Trophoblast cell (in vitro differentiated cells and primary cell): ENCODE data around the gene ZNF879.

Source experiments
- DNase-seq, 2 donors: peaks; one replicate each; pipeline ENCODE4 v3.0.0-alpha.2; 2016
- H2AFZ ChIP-seq: 2 replicates; pipeline ENCODE4 v1.6.1; 2013; ENCODE audit warnings: low read length, moderate library complexity, mild to moderate bottlenecking; ENCODE audit not compliant: insufficient read depth, poor library complexity
- H2AK5ac ChIP-seq: 2 replicates; pipeline ENCODE4 v1.6.1; 2013; ENCODE audit warnings: mild to moderate bottlenecking, low read length
- H2BK120ac ChIP-seq: 2 replicates; pipeline ENCODE4 v1.6.1; 2013; ENCODE audit warnings: low read length, mild to moderate bottlenecking, moderate library complexity; ENCODE audit not compliant: insufficient read depth, poor library complexity
- H2BK12ac ChIP-seq: 2 replicates; pipeline ENCODE4 v1.6.1; 2013; ENCODE audit warnings: mild to moderate bottlenecking, low read length, moderate library complexity
- H2BK5ac ChIP-seq: 2 replicates; pipeline ENCODE4 v1.6.1; 2013; ENCODE audit warnings: low read length, low read depth, moderate library complexity, mild to moderate bottlenecking; ENCODE audit not compliant: poor library complexity
- H3K14ac ChIP-seq: 2 replicates; pipeline ENCODE4 v1.6.1; 2013; ENCODE audit warnings: mild to moderate bottlenecking, low read length
- H3K18ac ChIP-seq: 2 replicates; pipeline ENCODE4 v1.6.1; 2013; ENCODE audit warnings: mild to moderate bottlenecking, low read length
- H3K23ac ChIP-seq: 2 replicates; pipeline ENCODE4 v1.6.1; 2013; ENCODE audit warnings: low read length
- H3K27ac ChIP-seq: 2 replicates; pipeline ENCODE4 v1.5.1; 2013; ENCODE audit warnings: low read depth, mild to moderate bottlenecking, inconsistent platforms, low read length, moderate library complexity
- H3K27me3 ChIP-seq: 2 replicates; pipeline ENCODE4 v1.6.1; 2013; ENCODE audit warnings: inconsistent platforms, mild to moderate bottlenecking, low read length, moderate library complexity; ENCODE audit not compliant: insufficient read depth
- H3K36me3 ChIP-seq, 2 experiments: 1 replicate in 1 of 2; 2 replicates in 1 of 2; pipeline ENCODE4 v1.6.1; 2013; ENCODE audit warnings: low read length in 2 of 2, mild to moderate bottlenecking in 2 of 2, moderate library complexity in 1 of 2; ENCODE audit not compliant: insufficient read depth in 2 of 2, control insufficient read depth in 1 of 2
- H3K4ac ChIP-seq: 2 replicates; pipeline ENCODE4 v1.6.1; 2013; ENCODE audit warnings: low read depth, mild to moderate bottlenecking, low read length, moderate library complexity
- H3K4me1 ChIP-seq, 2 experiments: 1 replicate in 1 of 2; 2 replicates in 1 of 2; pipeline ENCODE4 v1.6.1; 2013; ENCODE audit warnings: low read length in 2 of 2, mild to moderate bottlenecking in 2 of 2, moderate library complexity in 1 of 2; ENCODE audit not compliant: insufficient read depth in 2 of 2, control insufficient read depth in 1 of 2
- H3K4me2 ChIP-seq: 2 replicates; pipeline ENCODE4 v1.6.1; 2013; ENCODE audit warnings: inconsistent platforms, mild to moderate bottlenecking, low read length, moderate library complexity
- H3K4me3 ChIP-seq: 2 replicates; pipeline ENCODE4 v1.5.1; 2013; ENCODE audit warnings: mild to moderate bottlenecking, low read depth, low read length, inconsistent platforms
- H3K79me1 ChIP-seq: one replicate; pipeline ENCODE4 v1.6.1; 2013; ENCODE audit warnings: low read length
- H3K79me2 ChIP-seq: 2 replicates; pipeline ENCODE4 v1.6.1; 2013; ENCODE audit warnings: low read length, mild to moderate bottlenecking; ENCODE audit not compliant: control insufficient read depth, insufficient read depth, poor library complexity
- H3K9ac ChIP-seq: 2 replicates; pipeline ENCODE4 v1.6.1; 2013; ENCODE audit warnings: mild to moderate bottlenecking, low read length
- H3K9me3 ChIP-seq: 2 replicates; pipeline ENCODE4 v1.6.1; 2013; ENCODE audit warnings: low read depth, mild to moderate bottlenecking, control low read depth, inconsistent platforms, low read length; ENCODE audit not compliant: insufficient read depth
- H4K12ac ChIP-seq: 2 replicates; pipeline ENCODE4 v1.6.1; 2013; ENCODE audit warnings: low read depth, mild to moderate bottlenecking, low read length, moderate library complexity
- H4K8ac ChIP-seq: 2 replicates; pipeline ENCODE4 v1.6.1; 2013; ENCODE audit warnings: low read depth, mild to moderate bottlenecking, low read length, moderate library complexity
- H4K91ac ChIP-seq: one replicate; pipeline ENCODE4 v1.6.1; 2013; ENCODE audit warnings: low read depth, mild to moderate bottlenecking, low read length, moderate library complexity
- WGBS: extraction: QIAGEN DNeasy Blood & Tissue Kit; methylation state at CpG from one replicate; pipeline ENCODE4 v1.1.7; 2013; ENCODE audit warnings: missing lambda C conversion rate; ENCODE audit not compliant: insufficient read length, insufficient coverage; ENCODE audit errors: extremely low coverage; 5-methylcytosine and 5-hydroxymethylcytosine counted together

ZNF879 gene

DNA sequence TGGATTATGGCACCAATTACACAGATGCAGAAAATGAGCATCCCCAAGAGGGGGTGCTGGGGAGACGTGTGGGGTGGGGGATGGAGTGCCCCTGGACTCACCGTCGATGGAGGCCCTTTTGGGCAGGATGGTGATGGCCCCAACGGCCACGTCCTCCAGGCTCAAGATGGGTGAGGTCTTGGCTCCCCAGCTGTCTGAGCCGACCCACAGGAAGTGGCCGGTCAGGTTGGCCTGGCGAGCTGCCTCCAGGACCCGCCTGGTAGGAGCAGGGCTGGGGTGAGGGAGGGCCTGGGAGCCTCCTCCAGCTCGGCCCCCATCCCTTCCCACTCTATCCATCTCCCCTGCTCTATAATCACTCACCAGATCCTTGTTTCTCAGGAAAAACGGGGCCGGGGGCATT is 33.1 kb upstream of the ZNF879 start:
- Histone ChIP-seq H2AK5ac (no peak overlapping the region), H3K18ac (no peak overlapping the region), H3K9ac (no peak overlapping the region), H3K4me1 (peaks cover 4% of the 10 kb centered on the region in 2 experiments), H3K9me3 (peaks cover 65% of the 10 kb centered on the region), H3K27me3 (peaks cover 20% of the 10 kb centered on the region), H4K91ac (no peak overlapping the region), H4K12ac (no peak overlapping the region), H2BK5ac (no peak overlapping the region), H3K4me2 (no peak overlapping the region), H3K79me2 (no peaks in the 10 kb centered on the region), H4K8ac (no peak overlapping the region), H2BK120ac (no peak overlapping the region), H3K23ac (no peak overlapping the region), H3K4me3 (no peak overlapping the region), H2BK12ac (no peak overlapping the region), H3K27ac (no peak overlapping the region), H2AFZ (no peak overlapping the region), H3K79me1 (no peaks in the 10 kb centered on the region), H3K36me3 (no peaks in the 10 kb centered on the region), H3K4ac (no peak overlapping the region), H3K14ac (no peak overlapping the region)
- no CpG with 5 or more reads among the region's 12 CpGs for WGBS
- no peak for DNase-seq

- no peak overlapping the region for H3K9ac ChIP-seq
- H2BK5ac ChIP-seq, result no peak overlapping the region
- H3K27ac ChIP-seq, result no peak overlapping the region
- no peak overlapping the region for H2AFZ ChIP-seq
- no peak overlapping the region for H3K18ac ChIP-seq
- H3K4me1 ChIP-seq, result peaks cover 4% of the 10 kb centered on the region in 2 experiments
- no peaks in the 10 kb centered on the region for H3K79me2 ChIP-seq
- H3K4me2 ChIP-seq, result no peak overlapping the region
- no peak overlapping the region for H3K14ac ChIP-seq
- peaks cover 26% of the 10 kb centered on the region for H3K27me3 ChIP-seq
- peaks cover 58% of the 10 kb centered on the region for H3K9me3 ChIP-seq
- H3K36me3 ChIP-seq, result no peaks in the 10 kb centered on the region
- no peak overlapping the region for H3K23ac ChIP-seq
- no peak overlapping the region for H3K4me3 ChIP-seq
- DNase-seq, result no peak
- no CpG with 5 or more reads among the region's 28 CpGs for whole genome bisulfite sequencing
- no peak overlapping the region for H4K8ac ChIP-seq
- no peak overlapping the region for H4K91ac ChIP-seq
- H2AK5ac ChIP-seq, result no peak overlapping the region
- no peak overlapping the region for H2BK120ac ChIP-seq
- H4K12ac ChIP-seq, result no peak overlapping the region
- no peaks in the 10 kb centered on the region for H3K79me1 ChIP-seq
- no peak overlapping the region for H3K4ac ChIP-seq
- no peak overlapping the region for H2BK12ac ChIP-seq
These were observed 32.1 kb upstream of the ZNF879 start for GRCh38 chr5:178991190-178992145.

GRCh38 chr5:178992291-178992895 is 31.2 kb upstream of the ZNF879 start:
- Histone ChIP-seq H3K27me3 (peaks cover 26% of the 10 kb centered on the region), H3K9ac (no peak overlapping the region), H3K79me2 (no peaks in the 10 kb centered on the region), H2AFZ (no peak overlapping the region), H3K4me1 (peaks cover 4% of the 10 kb centered on the region in 2 experiments), H3K36me3 (no peaks in the 10 kb centered on the region), H3K23ac (no peak overlapping the region), H2BK12ac (no peak overlapping the region), H3K14ac (no peak overlapping the region), H3K79me1 (no peaks in the 10 kb centered on the region), H2BK5ac (no peak overlapping the region), H4K8ac (no peak overlapping the region), H4K91ac (no peak overlapping the region), H3K4me3 (no peak overlapping the region), H2AK5ac (no peak overlapping the region), H3K18ac (no peak overlapping the region), H3K4ac (no peak overlapping the region), H4K12ac (no peak overlapping the region), H3K9me3 (peaks cover 53% of the 10 kb centered on the region), H3K4me2 (no peak overlapping the region), H2BK120ac (no peak overlapping the region), H3K27ac (no peak overlapping the region)
- DNase-seq, result no peak
- WGBS, result no CpG with 5 or more reads among the region's 9 CpGs

GRCh38 chr5:178993236-178993765 is 30.3 kb upstream of the ZNF879 start:
- Histone ChIP-seq H3K27me3 (peaks cover 26% of the 10 kb centered on the region), H3K27ac (no peak overlapping the region), H3K4me3 (no peak overlapping the region), H3K4me1 (peaks cover 4% of the 10 kb centered on the region in 2 experiments), H2AK5ac (no peak overlapping the region), H4K8ac (no peak overlapping the region), H2BK5ac (no peak overlapping the region), H4K91ac (no peak overlapping the region), H2AFZ (no peak overlapping the region), H2BK120ac (no peak overlapping the region), H3K79me2 (no peaks in the 10 kb centered on the region), H3K14ac (no peak overlapping the region), H3K9me3 (peaks cover 51% of the 10 kb centered on the region), H3K9ac (no peak overlapping the region), H3K79me1 (no peaks in the 10 kb centered on the region), H3K36me3 (no peaks in the 10 kb centered on the region), H4K12ac (no peak overlapping the region), H3K23ac (no peak overlapping the region), H2BK12ac (no peak overlapping the region), H3K4ac (no peak overlapping the region), H3K18ac (no peak overlapping the region), H3K4me2 (no peak overlapping the region)
- no peak for DNase-seq
- no CpG with 5 or more reads among the region's 20 CpGs for WGBS
